GM21528 (cell line): ENCODE data around the gene CLECL1.

Experiments
- ATAC-seq: cut with Tn5 transposase; IDR thresholded peaks from one replicate; pipeline ENCODE4 v1.9.1; 2021; ENCODE audit warnings: mild to moderate bottlenecking, moderate library complexity; ENCODE audit not compliant: unreplicated experiment, low FRiP score

CLECL1 gene

DNA sequence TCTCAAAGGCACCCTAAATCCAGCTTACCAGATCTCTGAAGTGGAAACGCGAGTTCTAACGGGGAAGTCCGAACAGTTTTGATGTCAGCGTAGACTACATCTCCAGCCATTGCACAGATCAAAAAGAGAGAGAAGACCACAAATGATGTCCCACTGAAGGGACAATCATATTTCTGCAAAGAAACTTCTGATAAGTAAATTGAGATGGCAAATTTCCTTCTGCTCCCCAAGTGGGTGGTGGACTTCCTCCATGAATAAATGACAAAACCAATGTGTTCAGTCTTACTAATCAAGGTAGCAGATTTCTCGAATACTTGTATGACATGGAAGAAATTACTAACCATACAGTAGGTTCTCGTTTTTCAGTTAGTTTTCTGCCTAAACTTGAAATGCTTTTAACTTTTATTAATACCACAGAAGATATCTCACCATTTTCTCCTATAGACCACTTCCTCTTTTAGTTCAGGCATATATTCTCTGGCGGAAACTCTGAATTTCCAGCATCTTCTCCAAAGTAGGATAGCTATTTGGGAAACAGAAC lies at the start of gene CLECL1:
CLECL1 (minus strand) TSS at position 177 of the 541 bp plus-strand sequence.
- peak; percentile 42 for ATAC-seq

DNA sequence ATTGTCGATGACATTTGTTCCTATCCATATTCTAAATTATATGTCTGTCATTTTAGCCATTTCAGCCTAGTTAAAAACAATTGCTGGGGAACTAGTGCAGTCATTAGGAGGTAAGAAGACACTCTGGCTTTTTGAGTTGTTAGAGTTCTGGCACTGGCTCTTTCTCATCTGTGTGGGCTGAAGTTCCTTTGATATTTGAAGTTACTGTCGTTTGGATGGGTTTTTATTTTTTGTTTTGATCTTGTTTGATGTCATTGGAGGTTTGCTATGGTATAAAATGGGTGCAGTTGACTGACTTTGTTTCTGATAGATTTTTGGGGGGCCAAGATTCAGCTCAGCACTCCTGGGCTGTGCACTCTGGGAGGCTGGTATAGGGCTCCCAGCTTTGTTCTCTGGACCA lies 48.5 kb upstream of the CLECL1 start:
- no peak for ATAC-seq

GRCh38 chr12:9779209-9779608 lies 46.3 kb upstream of the CLECL1 start:
- ATAC-seq = no peak

- ATAC-seq = no peak
Measured at GRCh38 chr12:9776781-9777180, 43.9 kb upstream of the CLECL1 start.

DNA sequence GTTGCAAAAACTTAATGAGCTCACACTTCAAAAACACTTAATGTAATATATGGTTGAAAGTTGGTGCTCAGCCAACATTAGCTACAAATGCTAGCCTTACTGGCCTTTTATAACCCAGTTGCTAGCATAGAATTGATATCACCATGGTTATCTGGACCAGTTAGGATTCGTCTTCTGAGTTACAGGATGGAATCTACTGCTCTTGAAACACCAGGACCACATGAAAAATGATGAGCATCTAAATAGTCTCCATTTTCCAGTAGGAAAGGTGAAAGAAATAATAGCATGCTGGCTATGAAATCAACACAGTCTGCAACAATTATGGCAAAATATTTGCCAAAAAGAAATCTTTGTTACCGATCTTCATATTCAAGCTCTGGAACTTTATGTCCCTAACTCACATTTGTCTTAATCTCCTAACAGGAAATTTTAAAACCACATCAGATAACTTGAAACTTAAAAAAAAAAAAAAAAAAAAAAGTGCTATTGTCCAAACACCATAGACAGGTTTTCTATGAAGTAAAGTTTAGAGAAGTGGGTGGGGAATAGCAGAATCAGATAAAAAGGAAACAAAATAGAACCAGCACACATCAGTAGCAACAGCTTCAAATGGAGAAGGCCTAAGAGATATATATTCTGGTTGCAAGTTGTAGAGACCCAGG lies 40.5 kb upstream of the CLECL1 start:
- ATAC-seq = no peak

DNA sequence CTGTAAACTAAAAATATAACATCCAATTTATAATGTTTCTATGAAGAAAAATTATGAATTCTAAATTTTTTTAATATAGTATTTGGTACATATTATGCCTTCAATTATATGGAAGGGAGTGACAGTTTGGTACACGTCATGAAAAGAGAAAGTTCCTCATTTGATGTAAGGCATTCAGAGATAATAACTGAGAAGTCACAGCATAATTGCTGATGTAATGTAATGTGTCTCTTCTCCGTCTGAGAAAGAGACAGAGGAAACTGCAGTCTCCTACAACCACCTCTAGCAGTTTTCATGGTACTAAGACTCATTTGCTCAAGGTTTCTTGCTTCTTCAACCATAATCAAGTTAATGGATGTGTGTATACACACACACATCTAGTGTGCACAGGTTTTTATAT lies 30.1 kb upstream of the CLECL1 start:
- no peak for ATAC-seq

GRCh38 chr12:9762369-9762768 lies 29.5 kb upstream of the CLECL1 start:
- ATAC-seq = no peak

DNA sequence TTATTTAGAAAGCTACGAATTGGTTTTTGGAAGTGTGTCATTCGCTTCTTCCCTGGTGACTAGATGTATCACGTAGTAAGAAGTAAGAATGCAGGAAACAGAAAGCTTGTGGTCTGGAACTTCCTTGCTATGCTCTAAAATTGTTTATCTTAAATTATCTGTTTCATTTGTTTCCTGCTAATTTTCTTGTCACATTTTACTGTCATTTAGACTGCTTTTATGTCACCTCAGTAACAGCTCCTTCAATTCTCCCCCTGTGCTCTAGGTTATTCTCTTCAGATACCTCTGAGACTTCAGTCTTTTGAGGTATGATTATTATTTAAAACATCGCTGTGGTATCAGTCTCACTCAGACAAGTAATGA lies 28.5 kb upstream of the CLECL1 start:
- no peak for ATAC-seq

- peak; percentile 49 for ATAC-seq
Measured at GRCh38 chr12:9760699-9761418, 28.0 kb upstream of the CLECL1 start, which contains the start of gene CD69. TSS of gene CD69 (minus strand) at chr12:9760901. CDS start at chr12:9760820, 81 bp downstream.

DNA sequence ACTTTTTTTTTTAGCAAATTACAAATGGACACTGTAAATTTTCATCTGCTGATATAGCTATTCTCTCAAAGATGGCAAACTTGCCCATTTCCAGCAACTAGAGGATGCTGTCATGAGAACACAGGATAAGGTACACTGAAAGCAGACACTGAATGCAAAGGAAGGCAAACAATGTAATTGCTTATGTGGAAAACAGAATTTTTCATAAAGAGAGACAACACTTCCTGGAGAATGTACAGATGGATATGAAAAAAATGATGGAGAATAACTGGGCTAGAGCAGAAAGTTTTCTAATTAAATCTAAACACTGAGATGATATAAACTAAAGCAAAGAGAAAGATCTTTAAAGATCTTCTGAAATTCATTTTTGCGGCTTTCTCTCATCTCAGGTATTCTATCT lies 27.2 kb upstream of the CLECL1 start:
- no peak for ATAC-seq

GRCh38 chr12:9759694-9760093 lies 26.8 kb upstream of the CLECL1 start:
- no peak for ATAC-seq

DNA sequence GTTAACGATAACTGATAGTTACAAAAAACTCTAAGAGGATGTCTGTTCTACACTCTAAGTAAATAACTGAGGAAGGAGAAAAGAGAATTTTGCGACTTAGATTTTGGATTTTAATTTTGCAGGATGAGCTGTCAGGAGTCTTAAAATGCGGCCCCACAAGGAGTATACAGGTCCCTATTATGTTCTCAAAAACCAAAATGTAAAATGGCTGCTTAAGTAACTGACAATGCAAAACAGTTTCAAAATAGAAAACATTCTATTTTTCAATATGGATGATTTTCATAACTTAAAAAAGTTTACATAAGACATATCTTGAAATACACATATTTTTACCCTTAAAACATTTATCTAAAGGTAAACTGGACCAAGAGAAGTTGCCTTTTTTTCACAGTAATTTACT lies 25.2 kb upstream of the CLECL1 start:
- ATAC-seq = no peak

DNA sequence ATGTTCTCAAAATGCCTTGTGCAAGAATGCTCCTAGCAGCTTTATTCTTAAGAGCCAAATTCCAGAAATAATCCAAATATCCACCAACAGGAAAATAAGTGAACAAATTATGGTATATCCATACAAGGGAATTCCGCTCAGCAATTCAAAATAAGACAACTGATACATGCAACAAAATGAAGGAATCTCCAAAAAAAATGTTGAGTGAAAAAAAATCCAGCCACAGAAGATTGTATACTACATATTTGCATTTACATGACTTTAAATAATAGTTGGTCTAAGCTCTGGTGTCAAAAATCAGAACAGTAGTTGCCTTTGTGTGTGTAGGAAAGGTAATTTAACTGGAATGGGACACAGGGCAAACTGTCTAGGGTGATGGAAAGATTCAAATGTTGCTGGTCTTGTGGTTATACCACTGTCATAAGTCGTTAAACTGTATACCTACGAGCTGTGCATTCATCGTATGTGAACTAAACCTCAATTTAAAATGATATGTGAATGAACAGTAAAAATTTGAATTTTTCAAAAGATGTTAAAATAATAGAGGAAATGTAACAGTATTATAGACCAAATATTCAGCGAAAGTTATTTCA lies 24.6 kb upstream of the CLECL1 start:
- ATAC-seq = no peak

DNA sequence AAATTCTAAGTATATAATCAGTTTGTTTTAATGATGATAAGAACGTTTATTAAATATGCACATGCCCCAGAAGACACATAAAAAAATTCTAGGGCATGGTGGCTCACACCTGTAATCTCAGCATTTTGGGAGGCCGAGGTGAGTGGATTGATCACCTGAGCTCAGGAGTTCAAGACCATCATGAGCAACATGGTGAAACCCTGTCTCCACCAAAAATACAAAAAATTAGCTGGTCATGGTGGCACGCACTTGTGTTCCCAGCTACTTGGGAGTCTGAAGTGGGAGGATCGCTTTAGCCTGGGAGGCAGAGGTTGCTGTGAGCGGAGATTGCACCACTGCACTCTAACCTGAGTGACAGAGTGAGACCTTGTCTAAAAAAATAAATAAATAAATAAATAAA lies 23.8 kb upstream of the CLECL1 start:
- ATAC-seq = no peak

DNA sequence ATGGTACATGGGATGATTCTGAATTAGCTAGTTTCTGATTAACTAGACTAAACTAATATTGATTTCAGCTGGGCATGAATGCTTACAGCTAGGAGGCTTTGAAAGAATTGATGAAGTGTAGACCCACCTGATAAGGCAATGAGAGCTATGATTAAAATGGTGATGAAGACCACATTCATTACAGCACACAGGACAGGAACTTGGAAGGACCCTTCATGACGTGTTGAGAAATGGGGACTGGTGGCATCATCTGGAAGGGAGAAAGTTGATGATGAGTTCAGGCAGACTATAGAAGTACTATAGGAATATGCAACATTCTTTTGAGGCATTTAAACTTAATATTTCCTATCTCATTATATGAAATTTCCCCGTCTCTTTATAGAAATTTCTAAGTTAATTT lies 23.3 kb upstream of the CLECL1 start:
- ATAC-seq = no peak

DNA sequence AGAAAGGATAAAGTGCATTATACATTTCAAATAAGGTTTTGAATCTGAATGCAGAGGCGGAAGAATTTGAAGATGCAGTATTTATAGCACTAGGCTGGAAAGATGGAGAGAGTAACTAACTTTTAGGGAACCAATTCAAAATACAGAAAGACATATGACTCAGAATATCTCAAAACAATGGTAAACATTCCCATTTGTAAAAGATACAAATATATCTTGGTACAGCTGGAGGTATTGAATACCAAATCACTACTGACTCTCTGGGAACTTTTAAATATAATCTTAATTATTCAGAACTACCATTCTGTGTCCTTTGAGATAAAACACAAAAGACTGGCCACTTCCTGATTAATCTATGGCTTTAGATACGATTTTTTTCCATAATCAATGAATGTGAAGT lies 22.7 kb upstream of the CLECL1 start:
- no peak for ATAC-seq

GRCh38 chr12:9755035-9755434 lies 22.1 kb upstream of the CLECL1 start:
- no peak for ATAC-seq

- ATAC-seq = no peak
Measured at GRCh38 chr12:9754099-9754927, 21.4 kb upstream of the CLECL1 start.

DNA sequence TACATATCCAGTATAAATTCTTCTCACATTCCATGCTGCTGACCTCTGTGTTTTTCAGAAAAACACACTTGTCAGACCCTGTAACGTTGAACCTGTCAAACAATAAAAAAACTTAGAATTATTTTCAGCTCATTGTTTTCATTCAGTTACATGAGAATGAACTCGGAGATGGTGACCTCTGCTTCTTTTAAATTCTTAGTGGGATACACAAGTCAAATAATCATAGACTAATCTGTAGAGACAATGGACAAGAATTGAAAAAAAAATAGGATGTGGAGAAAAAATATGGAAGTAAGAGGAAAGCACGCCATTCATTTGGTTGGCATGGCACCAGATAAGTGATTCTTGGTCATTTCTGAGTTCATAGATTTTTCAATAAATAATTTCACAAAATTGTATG lies 20.6 kb upstream of the CLECL1 start:
- no peak for ATAC-seq

DNA sequence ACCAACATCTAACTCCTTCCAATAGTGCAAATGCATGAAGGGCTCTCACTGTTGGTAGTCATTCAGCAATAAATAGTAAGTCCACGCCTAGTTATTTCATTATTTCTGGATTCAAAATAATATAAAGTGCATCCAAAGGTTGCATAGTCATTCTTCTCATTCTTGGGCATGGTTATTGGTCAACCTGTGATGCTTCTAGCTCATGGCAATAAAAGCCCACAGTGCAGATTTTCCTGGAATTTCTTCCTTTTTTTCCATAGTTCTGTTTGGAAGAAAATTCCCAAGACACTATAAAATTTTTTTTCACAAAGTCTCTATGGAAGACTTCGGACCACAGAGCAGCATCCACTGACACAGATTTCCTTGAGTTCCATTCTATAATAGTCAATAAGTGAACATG lies 20.2 kb upstream of the CLECL1 start:
- ATAC-seq = no peak
